HG03378 (cell line): Measurements from ENCODE around the gene SSBP4.
"Not testable (repeated sequence)": the region's sequence is repeated elsewhere in the genome, so short reads cannot be mapped to it uniquely, and the experiment has no call there.

Experiments used
- ATAC-seq: cut with Tn5 transposase; IDR thresholded peaks from one replicate; pipeline ENCODE4 v1.9.1; 2021; ENCODE audit warnings: mild to moderate bottlenecking, moderate library complexity; ENCODE audit not compliant: unreplicated experiment

SSBP4 gene

GRCh38 chr19:18392926-18393325 lies 26.3 kb upstream of the SSBP4 start:
- ATAC-seq = no peak

DNA sequence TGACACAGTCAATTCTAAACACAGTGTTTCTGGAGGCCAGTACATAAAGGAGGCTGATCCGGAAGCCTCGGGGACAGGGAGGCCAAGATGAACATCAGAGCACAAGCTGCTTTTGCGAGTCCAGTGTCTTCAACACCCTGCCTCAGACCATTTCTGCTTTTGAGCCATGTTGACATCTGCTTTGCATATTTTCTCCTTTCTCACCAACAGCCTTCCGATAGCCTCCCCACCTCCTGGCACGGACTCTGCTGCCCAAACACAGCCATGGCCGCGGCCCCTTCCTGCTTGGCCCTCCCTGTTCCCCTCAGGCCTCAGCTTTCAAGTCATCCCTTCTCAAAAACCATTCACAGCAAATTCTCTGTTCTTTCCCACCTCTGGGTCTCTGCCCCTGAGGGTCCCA lies 25.4 kb upstream of the SSBP4 start:
- no peak for ATAC-seq

GRCh38 chr19:18396471-18397241 lies 22.5 kb upstream of the SSBP4 start:
- ATAC-seq = no peak

DNA sequence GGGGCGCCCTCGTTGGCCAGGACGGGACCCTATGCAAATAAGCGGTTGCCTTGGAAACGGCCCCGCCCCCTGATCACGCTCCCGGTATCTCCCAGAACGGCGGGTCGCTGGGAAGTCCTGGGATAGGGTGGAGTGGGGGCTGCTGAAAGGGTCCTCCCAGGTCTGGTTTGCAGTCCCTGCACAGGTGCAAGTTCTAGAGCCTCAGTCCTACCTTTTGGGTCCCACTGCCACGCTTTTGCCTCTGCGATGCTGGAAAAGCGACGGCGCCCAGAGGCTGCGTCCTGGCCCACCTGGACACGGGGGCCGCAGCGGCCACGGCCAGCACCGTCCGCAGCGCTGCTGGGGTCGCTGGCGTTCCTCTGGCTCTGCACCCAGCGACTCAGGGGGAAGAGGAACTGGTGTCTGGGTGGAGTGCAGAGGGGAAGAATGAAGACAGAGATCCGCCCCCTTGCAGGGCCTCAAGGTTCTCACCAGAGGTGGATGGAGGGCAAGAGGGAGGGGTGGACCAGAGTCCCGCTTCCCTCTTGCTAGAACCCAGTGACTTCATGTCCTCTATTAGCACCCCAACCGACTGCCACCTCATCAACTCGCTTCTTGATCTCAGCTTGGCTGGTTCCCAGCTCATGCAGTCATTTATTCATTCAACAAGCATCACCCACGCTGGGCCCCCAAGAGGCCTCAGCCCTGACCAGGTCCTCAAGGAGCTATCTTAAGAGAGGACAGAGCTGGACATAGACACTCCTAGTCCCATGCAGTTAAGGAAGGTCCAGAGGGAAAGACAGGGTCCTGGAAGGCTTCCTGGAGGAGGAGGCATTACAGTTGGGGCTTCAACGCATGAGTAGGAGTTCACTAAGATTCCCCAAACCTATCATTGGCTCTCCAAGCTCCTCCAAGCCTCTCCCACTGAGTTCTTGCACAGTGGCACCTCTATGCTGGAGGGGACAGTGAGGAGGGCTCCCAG lies 21.7 kb upstream of the SSBP4 start, which contains the start of gene LRRC25:
LRRC25 (minus strand) TSS at position 381 of the 961 bp plus-strand sequence. CDS start 659 bp downstream, outside the sequence.
- no peak for ATAC-seq

DNA sequence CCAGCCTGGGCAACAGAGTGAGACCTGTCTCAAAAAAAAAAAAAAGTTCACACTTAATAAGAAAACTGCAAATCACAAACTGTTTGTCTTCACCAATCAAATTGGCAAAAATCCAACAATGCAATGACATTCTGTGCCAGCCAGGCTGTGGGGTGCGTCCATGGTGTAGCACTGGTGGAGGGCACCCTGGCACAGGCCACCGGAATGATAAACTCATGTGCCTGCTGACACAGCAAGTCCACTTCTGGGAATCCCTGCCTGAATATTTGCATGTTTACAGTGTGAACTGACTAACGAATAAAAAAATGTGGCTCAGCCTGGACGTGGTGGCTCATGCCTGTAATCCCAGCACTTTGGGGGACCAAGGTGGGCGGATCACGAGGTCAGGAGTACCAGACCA lies 20.2 kb upstream of the SSBP4 start:
- ATAC-seq = no peak

- ATAC-seq = no peak
Observed at GRCh38 chr19:18401580-18402112, 17.6 kb upstream of the SSBP4 start.

GRCh38 chr19:18402455-18403248 lies 16.5 kb upstream of the SSBP4 start:
- ATAC-seq = not testable (repeated sequence)

DNA sequence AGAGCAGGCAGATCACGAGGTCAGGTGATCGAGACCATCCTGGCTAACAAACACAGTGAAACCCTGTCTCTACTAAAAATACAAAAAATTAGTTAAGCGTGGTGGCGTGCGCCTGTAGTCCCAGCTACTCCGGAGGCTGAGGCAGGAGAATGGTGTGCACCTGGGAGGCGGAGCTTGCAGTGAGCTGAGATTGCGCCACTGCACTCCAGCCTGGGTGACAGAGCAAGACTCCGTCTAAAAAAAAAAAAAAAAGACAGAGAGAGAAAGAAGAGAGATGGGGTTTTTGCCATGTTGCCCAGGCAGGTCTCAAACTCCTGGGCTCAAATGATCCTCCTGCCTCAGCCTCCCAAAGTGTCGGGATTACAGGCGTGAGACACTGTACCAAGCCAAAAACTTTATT lies 13.4 kb upstream of the SSBP4 start:
- ATAC-seq = not testable (repeated sequence)

DNA sequence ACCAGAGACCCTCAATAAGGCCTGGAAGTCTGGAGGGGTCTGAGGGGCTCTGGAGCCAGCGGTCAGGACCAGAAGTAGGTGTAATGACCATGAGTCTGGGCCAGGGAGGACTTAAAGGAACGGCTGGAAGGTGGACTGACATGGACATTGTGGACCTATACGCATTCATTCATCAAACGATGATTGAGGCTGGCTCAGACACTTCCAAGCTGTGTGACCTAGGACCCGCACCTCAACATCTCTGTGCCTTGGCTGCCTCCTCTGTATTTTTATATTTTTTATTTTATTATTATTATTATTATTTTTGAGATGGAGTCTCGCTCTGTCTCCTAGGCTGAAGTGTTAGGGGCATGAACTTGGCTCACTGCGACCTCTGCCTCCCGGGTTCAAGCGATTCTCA lies 12.4 kb upstream of the SSBP4 start:
- ATAC-seq = no peak

- peak; percentile 66 for ATAC-seq
Observed at GRCh38 chr19:18408053-18408476, 11.1 kb upstream of the SSBP4 start.

- ATAC-seq = no peak
Observed at GRCh38 chr19:18412610-18413239, 6.5 kb upstream of the SSBP4 start.

- ATAC-seq = no peak
Observed at GRCh38 chr19:18414504-18415177, 4.6 kb upstream of the SSBP4 start.

DNA sequence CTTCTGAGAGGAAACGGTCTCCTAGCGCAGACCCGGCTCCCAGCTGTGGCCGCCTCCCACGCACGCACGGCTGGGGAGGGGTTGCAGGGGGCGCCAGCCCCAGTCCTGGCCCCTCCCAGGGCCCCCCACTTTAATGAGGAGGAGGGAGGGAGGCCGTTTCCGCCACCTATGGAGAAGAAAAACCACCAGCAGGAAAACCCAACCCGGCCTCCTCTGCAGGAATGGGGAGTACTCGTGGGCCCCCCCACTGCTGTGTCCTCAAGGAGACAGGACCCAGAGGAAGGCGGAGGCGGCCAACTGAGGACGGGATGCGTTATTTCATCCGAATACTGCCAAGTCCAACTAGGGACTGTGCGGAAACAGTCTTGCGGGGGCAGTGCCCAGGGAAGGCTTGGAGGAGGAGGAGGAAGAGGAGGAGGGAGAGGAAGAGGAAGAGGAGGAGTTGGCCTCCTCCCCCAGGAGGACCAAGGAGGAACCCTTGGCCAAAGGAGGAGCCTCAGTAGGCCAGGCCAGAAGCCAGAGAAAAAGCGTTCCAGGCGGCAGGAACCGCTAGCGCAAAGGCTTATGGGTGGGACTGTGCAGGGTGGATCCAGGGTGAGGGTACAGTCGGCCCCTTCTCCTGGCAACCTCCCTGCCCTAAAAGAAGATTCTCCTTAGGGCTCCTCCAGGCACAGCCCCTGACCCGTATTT lies 3.9 kb upstream of the SSBP4 start:
- no peak for ATAC-seq

GRCh38 chr19:18416778-18417249 lies 2.4 kb upstream of the SSBP4 start:
- no peak for ATAC-seq

GRCh38 chr19:18417250-18418028 lies 1.8 kb upstream of the SSBP4 start:
- no peak for ATAC-seq

DNA sequence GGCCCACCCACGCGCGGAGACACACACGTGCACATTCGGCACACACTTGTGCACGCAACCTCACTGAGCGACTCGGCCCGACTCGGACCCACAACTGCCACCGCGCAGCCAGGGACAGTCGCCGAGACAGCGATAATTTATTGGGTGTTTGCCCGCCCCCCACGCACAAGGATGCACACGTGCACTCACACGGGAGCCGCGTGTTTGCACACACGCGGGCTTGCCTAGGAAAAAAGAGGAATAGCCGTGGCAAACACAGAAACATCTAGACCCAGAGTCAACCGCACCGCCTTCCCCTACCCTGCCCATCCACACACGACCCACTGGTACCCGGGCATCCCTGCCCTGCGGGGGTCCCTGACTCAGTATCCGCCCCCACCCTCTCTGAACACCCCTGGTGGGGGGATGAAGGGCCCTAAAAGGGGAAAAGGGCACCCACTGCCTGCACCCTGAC lies 1.1 kb upstream of the SSBP4 start:
- no peak for ATAC-seq

- no peak for ATAC-seq
Observed at GRCh38 chr19:18418483-18419194, 559 bp upstream of the SSBP4 start.
